GM12891 (cell line): ENCODE data around the gene MUSTN1.

Source experiments
- POLR2A ChIP-seq: IDR thresholded peaks from 2 replicates; pipeline ENCODE4 v1.6.1; 2011; ENCODE audit warnings: low read depth, low read length, control low read depth
- POLR2AphosphoS5 ChIP-seq: IDR thresholded peaks from 2 replicates; pipeline ENCODE4 v1.6.1; 2011; ENCODE audit warnings: low read depth, low read length, control low read depth
- TAF1 ChIP-seq: IDR thresholded peaks from 2 replicates; pipeline ENCODE4 v1.6.1; 2011; ENCODE audit warnings: low read depth, low read length, control low read depth

DNA sequence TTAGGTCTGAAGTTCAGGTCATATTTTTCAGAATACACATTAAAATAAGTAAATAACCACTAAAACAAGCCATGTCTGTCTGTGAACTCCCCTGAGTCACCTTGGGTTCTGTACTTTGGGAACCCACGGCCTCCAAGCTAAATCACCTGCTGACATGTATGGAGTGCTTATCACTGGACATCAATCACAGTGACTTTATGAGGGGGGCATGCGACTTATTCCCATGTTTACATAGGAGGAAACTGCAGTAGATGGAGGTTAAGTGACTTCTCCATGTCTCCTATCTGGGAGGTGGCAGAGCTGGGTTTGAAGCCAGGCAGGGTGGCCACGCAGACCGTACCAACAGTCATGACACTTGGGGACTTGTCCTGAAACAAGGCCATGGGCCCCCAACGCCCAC is 12.5 kb downstream of the MUSTN1 start:
- TF ChIP-seq POLR2A (no peak), TAF1 (no peak), POLR2AphosphoS5 (no peak)
